Colon (tissue), 2 donors: ENCODE data around the gene SGIP1.

Source experiments
- FAIRE-seq: peaks from 2 replicates; lab custom pipeline; 2012; peaks lifted over from hg19 to GRCh38; lab: Jason Lieb, UNC
- donor health status: control.
- donor health status: control.

SGIP1 gene

GRCh38 chr1:66606362-66607065, 72.6 kb downstream of the SGIP1 start:
- FAIRE-seq: no peak

GRCh38 chr1:66607458-66607857, 73.5 kb downstream of the SGIP1 start:
- no peak for FAIRE-seq

GRCh38 chr1:66613187-66613586, 79.2 kb downstream of the SGIP1 start:
- no peak for FAIRE-seq

- FAIRE-seq: no peak
These were observed 83.6 kb downstream of the SGIP1 start for GRCh38 chr1:66617362-66618184.

- FAIRE-seq: no peak
These were observed 84.4 kb downstream of the SGIP1 start for GRCh38 chr1:66618390-66618789.

- no peak for FAIRE-seq
These were observed 89.9 kb downstream of the SGIP1 start for GRCh38 chr1:66623812-66624211.

GRCh38 chr1:66624412-66625060, 90.6 kb downstream of the SGIP1 start:
- FAIRE-seq: no peak

GRCh38 chr1:66626261-66626660, 92.3 kb downstream of the SGIP1 start:
- FAIRE-seq: no peak

- no peak for FAIRE-seq
These were observed 95.0 kb downstream of the SGIP1 start for GRCh38 chr1:66628926-66629325.

- no peak for FAIRE-seq
These were observed 99.2 kb downstream of the SGIP1 start for GRCh38 chr1:66633159-66633558.

- FAIRE-seq: no peak
These were observed 103.2 kb downstream of the SGIP1 start for GRCh38 chr1:66637146-66637545.

GRCh38 chr1:66641891-66642473, 108.0 kb downstream of the SGIP1 start:
- no peak for FAIRE-seq

- no peak for FAIRE-seq
These were observed 109.0 kb downstream of the SGIP1 start for GRCh38 chr1:66642992-66643391.

- FAIRE-seq: no peak
These were observed 110.4 kb downstream of the SGIP1 start for GRCh38 chr1:66644331-66644730.

GRCh38 chr1:66648901-66649595, 115.1 kb downstream of the SGIP1 start:
- FAIRE-seq: no peak

- no peak for FAIRE-seq
These were observed 118.6 kb downstream of the SGIP1 start for GRCh38 chr1:66652556-66652955.

GRCh38 chr1:66654643-66655042, 120.7 kb downstream of the SGIP1 start:
- no peak for FAIRE-seq

- FAIRE-seq: no peak
These were observed 137.5 kb downstream of the SGIP1 start for GRCh38 chr1:66671455-66671854.

- no peak for FAIRE-seq
These were observed 142.8 kb downstream of the SGIP1 start for GRCh38 chr1:66676613-66677298.

- no peak for FAIRE-seq
These were observed 144.2 kb downstream of the SGIP1 start for GRCh38 chr1:66678146-66678545.

GRCh38 chr1:66679140-66679539, 145.2 kb downstream of the SGIP1 start:
- FAIRE-seq: no peak
